GM12878 (cell line): ENCODE results near the gene ZMIZ1. TPM values are rescaled to one million over a fixed set of nuclear protein-coding genes. Genes with fewer than 3 reads are reported as not detected.
A peak's percentile ranks its signal among the peaks of the same experiment; 100 is the strongest.

Experiments used
- ATAC-seq: fragments of 200-7000 bp; cut with Tn5 transposase; 3 replicates; pipeline ENCODE4 v1.9.1; 2020; ENCODE audit warnings: mild to moderate bottlenecking, moderate library complexity
- BruUV-seq: library from RNA; stranded (reverse); fragments of 400-500 nt; replicated peaks from 2 replicates; lab custom pipeline; 2021; lab: Mats Ljungman, UMichigan
- CTCF ChIA-PET: fragments of 300-600 bp; sonication (Branson Sonifier 250); formaldehyde crosslinking; extraction: SDS; loops from one replicate; lab custom pipeline; 2021; ENCODE audit warnings: inconsistent platforms; lab: Yijun Ruan, JAX
- POLR2A ChIA-PET: fragments of 350-600 bp; formaldehyde crosslinking; extraction: SDS; loops from one replicate; lab custom pipeline; 2021; ENCODE audit warnings: inconsistent platforms; lab: Charles Lee
- RAD21 ChIA-PET: fragments of 300-600 bp; sonication (Branson Sonifier 250); formaldehyde crosslinking; loops from one replicate; lab custom pipeline; 2023; ENCODE audit warnings: antibody characterized with exemption; ENCODE audit not compliant: unreplicated experiment; lab: Charles Lee
- SMC1A ChIA-PET: fragments of 300-600 bp; sonication (Branson Sonifier 250); formaldehyde crosslinking; loops from one replicate; lab custom pipeline; 2023; ENCODE audit not compliant: unreplicated experiment, uncharacterized antibody; lab: Charles Lee
- DNase-seq: peaks from one replicate; pipeline ENCODE4 v3.0.0-alpha.2; 2011; ENCODE audit warnings: low read depth, low spot score
- FAIRE-seq: peaks from 3 replicates; lab custom pipeline; 2011; peaks lifted over from hg19 to GRCh38; lab: Jason Lieb, UNC
- H2AFZ ChIP-seq: 2 replicates; pipeline ENCODE4 v1.6.0; 2011; ENCODE audit warnings: low read depth, low read length, control low read depth; ENCODE audit not compliant: control insufficient read depth
- H3K27ac ChIP-seq: 2 replicates; pipeline ENCODE4 v1.5.1; 2011; ENCODE audit warnings: control low read depth; ENCODE audit not compliant: control insufficient read depth, insufficient read depth
- H3K27me3 ChIP-seq, 2 experiments: replicated peaks in 1 of 2; 2 replicates each; pipeline versions ENCODE4 v1.6.0 to v1.6.1; 2011; ENCODE audit warnings: low read length in 1 of 2; ENCODE audit not compliant: control insufficient read depth in 2 of 2, insufficient read depth in 2 of 2
- H3K36me3 ChIP-seq, 2 experiments: 2 replicates each; pipeline ENCODE4 v1.5.1; 2011; ENCODE audit warnings: low read length in 1 of 2; ENCODE audit not compliant: control insufficient read depth in 2 of 2, insufficient read depth in 2 of 2
- H3K4me1 ChIP-seq: 2 replicates; pipeline ENCODE4 v1.6.1; 2011; ENCODE audit warnings: mild to moderate bottlenecking, low read length, moderate library complexity, mixed read lengths; ENCODE audit not compliant: control insufficient read depth, insufficient read depth
- H3K4me2 ChIP-seq: 2 replicates; pipeline ENCODE4 v1.6.0; 2011; ENCODE audit warnings: control low read depth; ENCODE audit not compliant: control insufficient read depth, insufficient read depth
- H3K4me3 ChIP-seq: fragments of 200-600 bp; sonication (generic); 2 replicates; pipeline ENCODE4 v1.5.1; 2016
- H3K79me2 ChIP-seq: 2 replicates; pipeline ENCODE4 v1.6.0; 2011; ENCODE audit warnings: low read length; ENCODE audit not compliant: control insufficient read depth, insufficient read depth
- H3K9ac ChIP-seq: 2 replicates; pipeline ENCODE4 v1.8.0; 2011; ENCODE audit warnings: low read length, control low read depth, mixed read lengths; ENCODE audit not compliant: control insufficient read depth, insufficient read depth
- H3K9me3 ChIP-seq: replicated peaks from 3 replicates; pipeline ENCODE4 v1.5.1; 2011; ENCODE audit warnings: mild to moderate bottlenecking, low read length; ENCODE audit not compliant: control insufficient read depth, insufficient read depth
- H4K20me1 ChIP-seq: 2 replicates; pipeline ENCODE4 v1.6.0; 2011; ENCODE audit not compliant: control insufficient read depth, insufficient read depth
- CTCF ChIP-seq, 3 experiments: IDR thresholded peaks in 2 of 3; conservative IDR thresholded peaks in 1 of 3; 2 replicates each; pipeline ENCODE4 v1.5.1; 2011; ENCODE audit warnings: low read depth in 3 of 3, low read length in 3 of 3, mild to moderate bottlenecking in 3 of 3, control low read depth in 2 of 3, moderate library complexity in 2 of 3, inconsistent platforms in 1 of 3, mixed read lengths in 1 of 3; ENCODE audit not compliant: control insufficient read depth in 2 of 3, insufficient read depth in 1 of 3; ENCODE audit errors: extremely low read depth in 1 of 3
- E4F1 ChIP-seq: fragments of 450-650 bp; IDR thresholded peaks from 2 replicates; pipeline ENCODE4 v1.6.1; 2018; ENCODE audit warnings: borderline replicate concordance, mild to moderate bottlenecking; ENCODE audit not compliant: partially characterized antibody
- HDGF ChIP-seq: fragments of 450-650 bp; IDR thresholded peaks from 2 replicates; pipeline ENCODE4 v1.6.1; 2016; ENCODE audit warnings: antibody characterized with exemption
- IRF3 ChIP-seq: fragments of 450-650 bp; IDR thresholded peaks from 2 replicates; pipeline ENCODE4 v1.6.1; 2014; ENCODE audit warnings: mild to moderate bottlenecking
- KDM1A ChIP-seq: fragments of 200-600 bp; sonication (generic); IDR thresholded peaks from 2 replicates; pipeline ENCODE4 v1.6.1; 2016; ENCODE audit warnings: borderline replicate concordance
- MXI1 ChIP-seq: fragments of 150-350 bp; IDR thresholded peaks from 2 replicates; pipeline ENCODE4 v1.6.1; 2011; ENCODE audit warnings: low read depth, mild to moderate bottlenecking, inconsistent platforms, low read length, improper control_type of control experiment
- MYC ChIP-seq: IDR thresholded peaks from 2 replicates; pipeline ENCODE4 v1.6.1; 2011; ENCODE audit warnings: mild to moderate bottlenecking, low read length, moderate library complexity, inconsistent platforms; ENCODE audit not compliant: insufficient read depth, insufficient replicate concordance, insufficient read length, severe bottlenecking
- NR2C2 ChIP-seq: IDR thresholded peaks from 2 replicates; pipeline ENCODE4 v1.6.1; 2011; ENCODE audit warnings: borderline replicate concordance, low read depth; ENCODE audit not compliant: control insufficient read depth, insufficient read length
- PML ChIP-seq: IDR thresholded peaks from 2 replicates; pipeline ENCODE4 v1.6.1; 2012; ENCODE audit warnings: low read length, inconsistent platforms
- RAD21 ChIP-seq: IDR thresholded peaks from 2 replicates; pipeline ENCODE4 v1.6.1; 2011; ENCODE audit warnings: mild to moderate bottlenecking, low read depth, low read length, moderate library complexity; ENCODE audit not compliant: insufficient read depth
- RFX5 ChIP-seq: IDR thresholded peaks from 2 replicates; pipeline ENCODE4 v1.6.1; 2011; ENCODE audit warnings: low read depth, low read length, improper control_type of control experiment
- SMAD1 ChIP-seq: fragments of 450-650 bp; IDR thresholded peaks from 2 replicates; pipeline ENCODE4 v1.6.1; 2018; ENCODE audit warnings: mild to moderate bottlenecking, low read depth; ENCODE audit not compliant: partially characterized antibody
- SMARCA5 ChIP-seq: fragments of 450-650 bp; IDR thresholded peaks from 2 replicates; pipeline ENCODE4 v1.6.1; 2017; ENCODE audit warnings: mild to moderate bottlenecking
- SMC3 ChIP-seq: IDR thresholded peaks from 2 replicates; pipeline ENCODE4 v1.6.1; 2011; ENCODE audit warnings: low read length, improper control_type of control experiment, borderline replicate concordance
- SPI1 ChIP-seq: IDR thresholded peaks from 2 replicates; pipeline ENCODE4 v1.6.1; 2011; ENCODE audit warnings: low read depth, mild to moderate bottlenecking, low read length, moderate library complexity, borderline replicate concordance; ENCODE audit not compliant: insufficient read depth
- ZNF384 ChIP-seq: IDR thresholded peaks from 2 replicates; pipeline ENCODE4 v1.6.1; 2012; ENCODE audit warnings: low read depth, mild to moderate bottlenecking, low read length, improper control_type of control experiment, borderline replicate concordance
- ZSCAN29 ChIP-seq: fragments of 450-650 bp; IDR thresholded peaks from 2 replicates; pipeline ENCODE4 v1.6.1; 2017; ENCODE audit warnings: mild to moderate bottlenecking, moderate library complexity
- WGBS: methylation state at CpG from one replicate; pipeline ENCODE4 v1.1.6; 2016; ENCODE audit warnings: low lambda C conversion rate; ENCODE audit not compliant: insufficient replicate concordance, insufficient coverage; ENCODE audit errors: missing lambda C conversion rate; 5-methylcytosine and 5-hydroxymethylcytosine counted together
- in situ Hi-C: fragments of 300-500 bp; cut with MboI; formaldehyde crosslinking; loops from 9 replicates; pipeline ENCODE4 v1.14.3; 2018; ENCODE audit warnings: mixed read lengths
- intact Hi-C: fragments of 100-400 bp; cut with micrococcal nuclease; formaldehyde crosslinking; loops from one replicate; pipeline ENCODE4 v1.14.2; 2022; ENCODE audit not compliant: unreplicated experiment
- polyA plus RNA-seq, 11 experiments: library from polyadenylated mRNA; depleted of rRNA in 4 of 11; unstranded in 6 of 11; stranded (reverse) in 5 of 11; fragments of >200 nt; fragmentation: Nextera tagmentation in 4 of 11; fragmentation: Illumina TruSeq in 1 of 11; extraction: Ambion mirVana in 4 of 11; extraction: Trizol in 1 of 11; gene quantifications; 1 replicate in 1 of 11; 2 replicates in 10 of 11; pipeline versions ENCODE4 v1.2.1 to v1.2.3, GENCODE V29; 2011 to 2016; ENCODE audit warnings: inconsistent platforms in 2 of 11, missing spikeins in 2 of 11, low read depth in 1 of 11
- total RNA-seq, 4 experiments: library from RNA; depleted of rRNA in 3 of 4; stranded (reverse); fragments of >200 nt in 3 of 4; fragmentation: Illumina TruSeq in 1 of 4; extraction: Trizol in 1 of 4; gene quantifications; 2 replicates each; pipeline versions ENCODE4 v1.2.1 to v1.2.3, GENCODE V29; 2013 to 2021

ZMIZ1 gene
- total and polyA plus RNA-seq, 10 of the 15 experiments (the other 5 are each of a cell fraction or from before 2014, with no cell fraction given), result 3.1 to 82.3 (median 14.9) TPM

GRCh38 chr10:79202188-79203013, 133.6 kb downstream of the ZMIZ1 start:
- 17% methylated on average over 9 of the region's 9 CpGs for WGBS
- H3K27me3 ChIP-seq, result no peaks in the 10 kb centered on the region
- H4K20me1 ChIP-seq, result no peaks in the 10 kb centered on the region
- no peaks in the 10 kb centered on the region for H3K36me3 ChIP-seq
- H3K9ac ChIP-seq, result no peak overlapping the region
- DNase-seq (no peak), ATAC-seq (peak; percentile 89), FAIRE-seq (no peak)
- RAD21 ChIA-PET, result interaction anchor here (0.6 to 2.0 kb wide), 5 partner anchors 11 to 132 kb away, joined by 3 to 6 read pairs (median 5); no protein-coding TSS in a partner anchor
- CTCF ChIA-PET, result interaction anchor here (0.7 to 3.2 kb wide), 17 partner anchors 10 to 1158 kb away, joined by 3 to 9 read pairs (median 3); no protein-coding TSS in a partner anchor
- no peaks in the 10 kb centered on the region for H3K79me2 ChIP-seq
- intact Hi-C loops (no loop called here), in situ Hi-C loops (no loop called here)
- no TSS peak for BruUV-seq
- H2AFZ ChIP-seq, result no peak overlapping the region
- H3K27ac ChIP-seq, result no peak overlapping the region
- H3K4me3 ChIP-seq, result no peak overlapping the region
- POLR2A ChIA-PET, result interaction anchor here (0.5 to 1.3 kb wide), 8 partner anchors 10 to 555 kb away, joined by 3 to 7 read pairs (median 4); no protein-coding TSS in a partner anchor
- no peaks in the 10 kb centered on the region for H3K9me3 ChIP-seq
- H3K4me1 ChIP-seq, result no peaks in the 10 kb centered on the region
- H3K4me2 ChIP-seq, result no peak overlapping the region
- SMC1A ChIA-PET, result interaction anchor here (0.6 to 1.9 kb wide), 7 partner anchors 10 to 158 kb away, joined by 3 to 5 read pairs (median 3); no protein-coding TSS in a partner anchor
- TF ChIP-seq SPI1 (peak; percentile 66; the same call in 1 of the 2 replicates), SMARCA5 (0 out of 2 replicates have a peak, but pooled peaks have one; percentile 30), RAD21 (peak; percentile 43), IRF3 (no peak), MYC (no peak), ZNF384 (no peak), ZSCAN29 (no peak), SMC3 (no peak; the same call in 1 of the 2 replicates), SMAD1 (no peak), MXI1 (no peak), NR2C2 (no peak), RFX5 (no peak), CTCF (IDR thresholded peaks at IDR 0.05 in 2 of 3, conservative IDR thresholded peaks at IDR 0.05 in 1 of 3; ENCODE audit: control insufficient read depth in 2 of 3, extremely low read depth in 1 of 3, insufficient read depth in 1 of 3, low read depth in 3 of 3, low read length in 3 of 3) (peak; percentile 51 to 68 (median 64)), KDM1A (no peak), PML (no peak), HDGF (no peak), E4F1 (no peak)
